ENCODE results near the gene ARFGEF2.
"Not testable (repeated sequence)": the region's sequence is repeated elsewhere in the genome, so short reads cannot be mapped to it uniquely, and the experiment has no call there.

Gene ARFGEF2

DNA sequence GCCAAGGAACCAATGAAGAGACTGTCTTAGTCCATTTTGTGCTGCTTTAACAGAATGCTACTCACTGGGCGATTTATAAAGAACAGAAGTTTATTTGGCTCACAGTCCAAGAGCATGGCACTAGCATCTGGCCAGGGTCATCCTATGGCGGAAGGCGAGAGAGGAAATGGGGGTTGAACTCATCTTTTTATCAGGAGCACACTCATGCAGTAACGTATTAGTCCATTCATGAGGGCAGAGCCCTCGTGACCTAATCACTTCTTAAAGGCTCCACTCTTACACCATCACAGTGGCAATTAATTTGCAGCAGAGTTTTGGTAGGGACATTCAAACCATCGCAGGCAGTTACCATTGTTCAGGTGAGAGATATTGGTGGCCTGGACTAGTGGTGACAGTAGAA lies 8.5 kb downstream of the ARFGEF2 start:
- no peak for DNase-seq

DNA sequence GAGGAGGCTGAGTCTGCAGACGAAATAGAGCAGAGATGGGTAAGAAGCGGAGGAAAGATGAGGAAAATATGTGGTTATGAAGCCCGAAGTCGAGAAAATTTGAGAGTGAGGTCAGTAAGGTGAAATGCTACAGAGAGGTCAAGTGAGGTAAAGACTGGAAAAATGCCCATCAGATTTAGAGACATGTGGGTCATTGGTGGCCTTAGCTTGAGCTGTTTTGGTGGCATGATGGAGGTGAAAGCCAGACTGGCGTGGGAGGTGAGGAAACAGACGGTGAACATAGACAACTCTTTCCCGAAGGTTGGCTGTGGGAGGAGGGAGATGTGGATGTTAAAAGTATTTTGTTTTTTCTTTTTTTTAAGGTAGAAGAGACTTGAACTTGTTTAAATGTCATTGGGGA lies 9.4 kb downstream of the ARFGEF2 start:
- no peak for DNase-seq

DNA sequence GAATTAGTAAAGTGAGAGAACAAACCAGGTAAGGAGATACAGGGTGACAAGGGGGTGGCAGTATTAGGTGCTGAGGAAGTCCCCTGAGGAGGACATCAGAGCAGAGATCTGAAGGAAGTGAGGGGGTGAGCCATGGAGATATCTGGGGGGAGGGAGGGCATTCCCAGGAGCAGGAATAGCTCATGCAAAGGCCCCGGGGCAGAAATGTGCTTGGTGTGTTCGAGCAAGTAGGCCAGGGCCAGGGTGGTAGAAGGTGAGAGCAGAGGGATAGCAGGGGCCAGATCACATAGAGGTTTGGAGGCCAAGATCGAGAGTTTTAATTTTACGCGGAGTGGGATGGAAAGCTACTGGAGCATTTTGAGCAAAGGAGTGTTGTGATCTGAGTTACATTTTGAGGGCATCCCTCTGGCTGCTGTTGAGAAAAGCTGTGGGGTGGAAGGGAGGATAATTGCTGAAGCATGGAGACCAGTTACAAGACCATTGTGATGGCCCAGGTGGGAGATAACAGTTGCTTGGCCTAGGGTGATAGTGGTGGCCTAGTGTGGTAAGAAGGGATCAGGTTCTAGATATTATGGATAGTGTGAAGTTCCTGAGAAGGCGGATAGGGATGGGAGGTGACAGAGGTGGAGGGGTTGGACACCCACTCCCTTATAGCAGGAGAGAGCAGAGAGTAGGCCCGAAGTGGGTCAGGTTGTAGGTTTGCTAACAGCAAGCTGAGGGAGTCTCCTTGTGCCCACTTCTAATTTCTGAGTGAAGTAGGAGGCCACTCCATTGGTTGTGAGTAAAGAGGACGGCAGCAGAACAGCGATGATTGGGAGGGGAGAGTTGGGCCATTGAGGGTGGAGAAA lies 10.2 kb downstream of the ARFGEF2 start:
- no peak for DNase-seq

DNA sequence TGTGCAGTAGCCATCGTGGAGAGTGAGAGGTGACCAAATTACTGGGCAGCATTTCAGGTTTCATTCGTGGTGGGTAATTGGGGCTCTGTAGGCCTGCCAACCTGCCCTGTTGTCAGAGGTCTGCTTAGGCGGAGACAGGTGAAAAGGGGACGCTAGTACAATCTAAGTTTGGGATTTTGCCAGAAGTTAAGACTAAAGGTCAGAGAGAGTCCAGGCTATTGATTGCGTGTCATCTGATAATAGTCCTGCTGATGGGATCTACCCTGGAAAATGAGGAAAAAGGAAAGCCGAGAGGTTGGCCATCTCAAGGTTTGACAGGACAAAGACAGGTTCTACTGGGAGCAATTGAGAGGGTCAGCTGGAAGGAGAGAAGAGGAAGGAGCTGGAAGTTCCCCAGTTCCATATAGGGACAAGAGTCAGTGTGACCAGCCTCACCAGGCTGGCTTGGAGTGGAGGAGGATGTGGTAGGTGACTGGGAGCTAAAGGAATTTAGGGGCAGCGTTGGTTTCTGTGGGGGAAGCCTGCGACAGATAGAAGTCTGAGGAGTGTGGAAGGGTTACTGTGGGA lies 10.9 kb downstream of the ARFGEF2 start:
- no peak for DNase-seq

DNA sequence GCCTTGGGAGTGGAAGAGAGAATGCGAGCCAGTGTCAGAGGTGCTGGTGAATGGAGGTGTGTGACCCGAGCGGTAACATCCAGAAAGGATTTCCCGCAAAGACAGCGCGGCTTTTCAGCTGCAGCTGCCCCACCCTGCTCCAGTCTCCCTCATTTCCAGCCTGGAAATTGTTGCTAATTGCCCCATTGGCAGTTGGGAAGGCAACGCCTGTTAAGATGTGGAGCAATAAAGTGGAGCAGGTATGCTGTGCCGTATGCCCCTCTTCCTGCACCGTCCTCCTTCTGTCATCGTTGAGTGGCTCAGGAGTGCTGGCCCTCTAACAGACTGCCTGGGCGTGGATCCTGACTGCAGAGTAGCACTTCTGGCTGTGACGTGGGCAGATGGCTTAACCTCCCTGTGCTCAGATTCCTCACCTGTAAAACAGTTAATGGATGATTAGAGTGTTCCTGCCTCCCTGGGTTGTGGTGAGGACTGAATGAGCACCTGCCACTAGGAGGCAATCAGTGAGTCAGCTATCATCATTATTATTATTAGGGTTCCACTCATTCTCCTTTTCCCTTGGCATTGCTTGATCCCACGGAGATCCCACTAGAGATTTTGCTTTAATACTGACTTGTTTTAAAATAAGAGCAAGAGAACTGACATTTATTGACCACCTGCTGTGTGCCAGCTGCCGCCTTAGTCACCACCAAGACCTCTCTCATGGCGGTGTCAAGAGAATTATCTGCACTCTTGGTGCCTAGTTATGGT lies 11.7 kb downstream of the ARFGEF2 start:
- no peak for DNase-seq

DNA sequence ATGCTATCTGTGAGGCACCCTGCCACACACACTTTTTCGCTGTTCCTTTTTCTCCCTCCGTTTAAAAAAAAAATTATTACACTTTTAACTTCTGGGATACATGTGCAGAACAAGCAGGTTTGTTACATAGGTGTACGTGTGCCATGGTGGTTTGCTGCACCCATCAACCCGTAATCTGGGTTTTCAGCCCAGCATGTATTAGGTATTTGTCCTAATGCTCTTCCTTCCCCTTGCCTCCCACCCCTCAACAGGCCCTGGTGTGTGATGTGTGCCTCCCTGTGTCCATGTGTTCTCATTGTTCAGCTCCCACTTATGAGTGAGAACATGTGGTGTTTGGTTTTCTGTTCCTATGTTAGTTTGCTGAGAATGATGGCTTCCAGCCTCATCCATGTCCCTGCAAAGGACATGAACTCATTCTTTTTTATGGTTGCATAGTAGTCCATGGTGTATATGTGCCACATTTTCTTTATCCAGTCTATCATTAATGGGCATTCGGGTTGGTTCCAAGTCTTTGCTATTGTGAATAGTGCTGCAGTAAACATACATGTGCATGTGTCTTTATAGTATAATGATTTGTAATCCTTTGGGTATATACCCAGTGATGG lies 12.9 kb downstream of the ARFGEF2 start:
- DNase-seq: not testable (repeated sequence)

DNA sequence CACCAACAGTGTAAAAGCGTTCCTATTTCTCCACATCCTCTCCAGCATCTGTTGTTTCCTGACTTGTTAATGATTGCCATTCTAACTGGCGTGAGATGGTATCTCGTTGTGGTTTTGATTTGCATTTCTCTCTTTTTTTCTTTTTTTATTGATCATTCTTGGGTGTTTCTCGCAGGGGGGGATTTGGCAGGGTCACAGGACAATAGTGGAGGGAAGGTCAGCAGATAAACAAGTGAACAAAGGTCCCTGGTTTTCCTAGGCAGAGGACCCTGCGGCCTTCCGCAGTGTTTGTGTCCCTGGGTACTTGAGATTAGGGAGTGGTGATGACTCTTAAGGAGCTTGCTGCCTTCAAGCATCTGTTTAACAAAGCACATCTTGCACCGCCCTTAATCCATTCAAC lies 13.5 kb downstream of the ARFGEF2 start:
- not testable (repeated sequence) for DNase-seq

DNA sequence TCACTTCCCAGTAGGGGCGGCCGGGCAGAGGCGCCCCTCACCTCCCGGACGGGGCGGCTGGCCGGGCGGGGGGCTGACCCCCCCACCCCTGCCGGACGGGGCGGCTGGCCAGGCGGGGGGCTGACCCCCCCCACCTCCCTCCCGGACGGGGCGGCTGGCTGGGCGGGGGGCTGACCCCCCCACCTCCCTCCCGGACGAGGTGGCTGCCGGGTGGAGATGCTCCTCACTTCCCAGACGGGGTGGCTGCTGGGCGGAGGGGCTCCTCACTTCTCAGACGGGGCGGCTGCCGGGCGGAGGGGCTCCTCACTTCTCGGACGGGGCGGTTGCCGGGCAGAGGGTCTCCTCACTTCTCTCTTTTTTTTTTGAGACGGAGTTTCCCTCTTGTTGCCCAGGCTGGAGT lies 14.7 kb downstream of the ARFGEF2 start:
- not testable (repeated sequence) for DNase-seq

DNA sequence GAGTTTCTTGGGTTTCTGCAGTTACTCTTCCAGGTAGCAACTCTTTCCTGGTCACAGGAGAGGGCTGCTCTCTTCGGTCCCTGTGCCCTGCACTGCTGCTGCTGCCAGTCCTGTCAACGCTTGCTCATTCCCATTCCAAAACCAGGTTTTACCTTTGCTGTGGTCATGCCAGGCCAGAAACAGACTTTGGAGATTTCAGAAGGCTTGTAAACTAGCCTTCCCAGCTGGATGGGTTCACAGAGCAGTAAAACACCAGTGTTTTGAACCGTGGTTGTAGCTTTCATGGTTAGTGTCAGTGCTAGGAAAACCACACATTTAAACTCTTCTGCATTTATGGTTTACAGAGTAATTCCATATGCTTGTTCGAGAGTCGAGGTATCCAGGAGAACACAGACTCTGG lies 16.2 kb downstream of the ARFGEF2 start:
- DNase-seq: no peak

DNA sequence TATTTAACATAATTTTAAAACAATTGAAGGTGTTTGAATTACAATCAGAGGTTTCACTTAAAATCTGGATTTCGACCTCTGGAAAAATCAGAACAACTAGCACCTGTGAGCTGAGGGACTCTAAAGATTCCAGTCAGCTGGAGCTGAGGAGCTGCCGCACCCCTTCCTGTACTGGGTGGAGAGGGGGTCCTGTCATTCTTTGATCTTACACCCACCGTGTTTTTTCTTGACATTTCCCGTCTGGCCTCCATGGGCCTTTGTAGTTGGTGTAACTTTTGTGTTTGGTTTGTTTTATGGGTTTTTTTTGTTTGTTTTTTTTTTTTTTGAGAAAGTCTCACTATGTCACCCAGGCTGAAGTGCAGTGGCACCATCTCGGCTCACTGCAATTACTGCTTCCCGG lies 17.2 kb downstream of the ARFGEF2 start:
- DNase-seq: no peak

DNA sequence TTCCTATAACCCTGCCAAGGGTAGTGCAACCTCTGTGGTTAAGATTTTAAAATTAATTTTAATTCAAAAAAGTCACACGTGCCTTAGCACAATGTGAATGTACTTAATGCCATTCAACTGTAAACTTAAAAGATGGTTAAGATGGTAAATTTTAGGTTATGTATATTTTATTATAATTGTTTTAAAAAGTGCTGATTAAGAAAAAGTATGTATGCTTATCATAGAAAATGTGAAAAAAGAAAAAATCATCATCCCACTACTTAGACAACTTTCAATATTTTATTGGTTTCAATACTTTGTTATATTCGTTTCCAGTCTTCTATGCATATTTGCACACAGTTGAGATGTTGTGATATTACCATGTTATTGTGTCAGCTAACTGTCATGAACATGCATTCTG lies 18.7 kb downstream of the ARFGEF2 start:
- DNase-seq: no peak

DNA sequence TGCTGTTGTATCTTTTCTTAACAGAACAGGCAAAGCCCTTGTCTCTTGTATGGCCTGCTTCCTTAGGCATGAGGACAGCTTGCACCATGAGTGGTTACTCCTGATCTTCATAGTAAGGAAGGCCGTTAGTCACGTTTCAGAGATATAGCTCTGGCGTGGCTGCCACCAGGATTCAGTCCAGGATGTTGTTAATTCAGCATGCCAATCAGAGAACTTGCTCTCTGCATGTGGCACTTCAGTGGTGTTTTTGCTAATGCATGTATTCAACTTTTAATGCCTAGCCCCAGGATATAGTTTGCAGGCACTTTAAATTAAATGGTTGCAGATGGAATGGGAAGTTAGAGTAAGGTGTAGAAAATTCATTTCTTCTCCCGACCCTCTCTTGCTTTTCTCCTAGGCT lies 20.0 kb downstream of the ARFGEF2 start:
- DNase-seq: no peak

DNA sequence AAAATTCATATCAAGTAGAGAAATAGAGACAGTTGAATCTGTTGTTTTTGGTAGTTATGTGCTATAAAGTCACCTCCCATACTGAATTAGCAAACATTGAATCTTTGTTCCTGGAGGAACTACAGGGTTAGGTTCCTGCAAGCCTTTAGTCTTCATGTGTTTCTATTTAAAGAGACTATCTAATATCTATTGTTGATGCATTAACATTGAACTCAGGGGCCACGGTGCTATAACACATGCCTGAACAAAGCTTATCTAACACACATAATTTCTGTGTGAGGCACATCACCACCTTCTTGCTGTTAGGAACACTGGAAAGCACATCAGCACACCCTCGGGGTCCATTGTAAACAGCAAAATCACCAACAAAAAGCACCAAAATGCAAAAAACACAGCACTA lies 21.2 kb downstream of the ARFGEF2 start:
- DNase-seq: no peak

DNA sequence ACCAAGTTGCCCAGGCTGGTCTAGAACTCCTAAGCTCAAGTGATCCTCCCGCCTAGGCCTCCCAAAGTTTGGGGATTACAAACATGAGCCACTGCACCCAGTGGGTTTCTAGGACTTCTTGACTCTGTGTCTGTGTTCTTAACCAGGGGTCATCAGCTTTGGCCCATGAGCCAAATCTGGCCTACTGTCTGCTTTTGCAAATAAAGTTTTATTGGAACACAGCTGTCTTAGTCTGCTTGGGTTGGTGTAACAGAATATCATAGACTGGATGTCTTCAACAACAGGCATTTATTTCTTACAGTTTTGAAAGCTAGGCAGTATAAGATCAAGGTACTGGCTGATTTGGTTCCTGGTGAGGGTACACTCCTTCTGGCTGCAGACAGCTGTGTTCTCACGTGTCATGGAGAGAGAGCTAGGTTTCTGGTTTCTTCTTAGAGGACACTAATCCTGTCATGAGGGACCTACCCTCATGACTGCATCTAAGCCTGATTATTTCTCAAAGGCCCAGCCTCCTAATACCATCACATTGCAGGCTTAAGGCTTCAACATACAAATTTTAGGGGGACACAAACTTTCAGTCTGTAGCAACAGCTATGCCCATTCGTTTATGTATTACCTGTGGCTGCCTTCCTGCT lies 23.3 kb downstream of the ARFGEF2 start:
- no peak for DNase-seq

DNA sequence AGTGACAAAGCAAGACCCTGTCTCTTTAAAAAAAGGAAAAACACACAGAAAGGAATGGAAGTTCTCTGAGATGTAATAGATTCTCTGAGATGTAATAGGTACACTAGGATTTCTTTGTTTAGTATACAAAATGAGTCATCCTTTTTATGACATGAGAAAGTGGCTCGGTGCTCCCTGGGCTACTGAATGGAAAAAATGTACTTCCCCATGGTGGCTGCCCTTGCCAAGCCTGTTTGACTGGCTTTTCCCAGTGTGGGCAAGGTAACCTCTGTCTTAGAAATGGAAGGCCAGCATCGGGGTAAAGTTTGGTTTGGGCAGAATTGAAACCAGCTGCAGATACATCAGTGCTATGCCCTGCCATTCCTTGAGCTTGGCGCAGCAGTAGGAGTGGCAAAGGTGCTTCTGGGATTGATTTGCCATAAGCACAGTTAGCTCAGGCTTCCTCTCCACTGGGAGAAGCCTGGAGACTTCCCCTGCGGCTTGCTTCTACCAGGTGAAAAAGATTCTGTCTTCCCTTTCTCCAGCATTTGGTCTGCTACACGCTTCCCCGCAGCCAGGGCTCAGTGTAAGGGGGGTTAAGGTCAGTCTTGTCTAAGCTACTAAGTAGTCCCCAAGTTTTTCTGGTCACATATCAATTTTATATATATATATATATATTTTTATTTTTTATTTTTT lies 24.5 kb downstream of the ARFGEF2 start:
- no peak for DNase-seq

DNA sequence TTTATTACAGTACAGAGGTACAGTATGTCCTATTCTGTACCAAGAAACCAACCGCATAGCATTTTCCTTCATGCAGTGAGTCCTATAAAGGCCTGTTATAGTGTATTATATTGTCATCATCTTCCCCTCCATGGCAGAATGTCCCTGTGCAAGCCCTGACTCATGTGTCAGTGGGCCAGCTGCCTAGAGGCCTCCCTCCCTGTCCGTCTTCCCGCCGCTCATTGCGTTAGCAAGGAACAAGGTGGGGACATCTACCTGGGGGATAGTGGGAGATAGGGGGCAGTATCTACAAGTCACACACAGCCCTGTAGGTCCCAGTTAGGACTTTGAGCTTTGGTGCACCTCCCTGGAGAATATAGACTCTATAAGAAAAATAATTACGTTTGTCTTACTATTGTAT lies 27.1 kb downstream of the ARFGEF2 start:
- no peak for DNase-seq

DNA sequence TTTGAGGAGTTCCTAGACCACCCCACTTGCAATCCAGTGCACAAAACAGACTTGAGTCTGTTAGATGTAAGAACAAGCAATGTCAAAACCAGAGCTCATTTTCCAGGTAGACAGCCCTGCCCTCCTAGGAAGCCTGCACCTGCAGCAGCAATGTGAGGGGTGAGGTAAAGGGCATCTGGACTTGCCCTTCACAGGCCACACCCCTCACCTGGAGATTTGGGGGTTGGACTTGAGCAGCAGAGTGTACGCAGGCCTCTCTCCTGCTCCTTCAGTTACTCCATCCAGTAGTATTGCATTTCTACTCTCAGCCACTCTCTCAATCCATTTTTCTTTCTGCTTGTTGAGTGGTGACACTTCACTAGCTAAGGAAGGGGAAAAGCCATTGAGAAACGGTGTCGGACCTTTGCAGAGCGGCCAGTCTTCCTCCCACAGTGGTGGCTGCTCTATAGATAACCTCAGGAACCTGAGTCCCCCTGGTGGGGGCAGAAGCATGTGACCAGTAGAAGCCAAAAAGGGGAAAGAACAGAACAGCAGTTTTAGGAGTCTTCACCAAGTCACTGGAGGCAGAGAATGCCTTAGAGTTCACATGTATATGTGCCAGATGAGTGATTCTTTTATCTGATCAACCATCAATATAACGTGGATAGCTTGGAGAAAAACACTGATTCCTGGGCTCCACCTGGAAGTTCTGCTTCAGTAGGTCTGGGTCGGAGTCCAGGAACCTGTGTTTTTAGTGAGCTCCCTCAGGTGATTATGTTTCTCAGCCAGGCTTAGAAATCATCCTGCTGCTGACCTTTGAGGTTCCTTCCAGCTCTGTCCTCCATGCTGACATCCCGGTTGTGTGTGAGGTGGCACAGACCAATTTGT lies 28.0 kb downstream of the ARFGEF2 start:
- no peak for DNase-seq

DNA sequence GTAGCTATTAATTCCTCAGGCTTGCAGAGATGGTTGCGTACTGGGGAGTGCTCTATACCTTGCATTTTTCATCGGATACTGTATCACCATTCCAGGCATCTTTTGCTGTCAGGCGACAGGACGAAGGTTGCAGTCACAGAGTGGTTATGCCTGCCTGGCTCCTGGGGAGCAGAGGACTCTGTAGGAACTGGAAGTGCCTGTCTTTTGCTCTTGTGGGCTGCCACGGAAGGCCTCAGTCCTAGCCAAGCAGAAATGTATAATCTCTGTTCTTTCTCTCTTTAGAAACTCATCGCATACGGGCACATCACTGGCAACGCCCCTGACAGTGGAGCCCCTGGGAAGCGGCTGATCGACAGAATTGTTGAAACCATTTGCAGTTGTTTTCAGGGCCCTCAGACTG lies 29.5 kb downstream of the ARFGEF2 start:
- no peak for DNase-seq

DNA sequence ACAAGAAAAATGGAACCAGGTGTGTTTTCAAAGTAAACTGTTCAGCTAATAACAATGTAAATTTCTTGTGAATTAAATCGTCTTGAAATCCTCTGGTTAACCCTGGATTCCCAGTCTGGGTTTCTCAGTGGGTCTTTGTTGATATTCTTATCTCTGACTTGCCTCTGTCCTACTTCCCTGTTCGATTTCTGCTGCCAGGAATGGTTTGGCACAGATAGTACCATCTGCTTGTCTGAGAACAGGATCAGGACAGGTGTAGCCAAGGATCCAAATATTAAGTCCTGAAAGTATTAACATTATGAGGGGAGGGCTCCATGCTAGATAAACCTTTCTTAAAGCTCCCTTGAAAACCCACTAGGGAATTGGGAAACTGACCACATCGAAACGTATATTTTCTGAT lies 30.1 kb downstream of the ARFGEF2 start:
- no peak for DNase-seq

DNA sequence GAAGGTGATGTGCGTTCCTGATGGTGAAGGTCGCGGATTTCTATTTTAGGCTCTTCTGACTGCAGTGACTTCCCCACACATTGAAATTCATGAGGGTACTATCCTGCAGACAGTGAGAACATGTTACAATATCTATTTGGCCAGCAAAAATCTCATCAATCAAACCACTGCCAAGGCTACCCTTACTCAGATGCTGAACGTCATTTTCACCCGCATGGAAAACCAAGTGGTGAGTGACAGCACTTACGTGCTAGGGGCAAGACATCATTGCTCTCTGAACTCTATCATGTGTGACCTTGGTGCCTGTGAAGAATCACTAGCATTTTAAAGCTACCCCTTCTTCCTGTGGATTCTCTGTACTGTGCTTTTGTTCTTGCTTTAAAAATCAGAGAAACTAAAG lies 31.1 kb downstream of the ARFGEF2 start:
- DNase-seq: no peak

DNA sequence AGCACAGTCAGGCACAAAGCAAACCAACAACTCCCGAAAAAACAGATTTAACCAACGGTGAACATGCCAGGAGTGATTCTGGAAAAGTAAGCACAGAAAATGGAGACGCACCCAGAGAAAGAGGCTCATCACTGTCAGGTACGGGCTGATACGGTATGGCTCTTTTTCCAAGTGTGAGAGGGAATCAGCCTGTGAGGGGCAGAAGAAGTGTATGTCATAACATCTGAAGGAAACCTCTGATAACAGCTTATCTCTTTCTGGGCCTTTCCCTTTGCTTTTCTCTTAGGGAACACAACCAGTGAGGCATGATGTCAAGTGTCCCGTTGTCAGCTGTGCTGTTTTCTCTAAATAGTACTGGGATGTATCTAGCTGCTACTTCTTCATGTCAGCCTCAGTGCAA lies 32.1 kb downstream of the ARFGEF2 start:
- no peak for DNase-seq

DNA sequence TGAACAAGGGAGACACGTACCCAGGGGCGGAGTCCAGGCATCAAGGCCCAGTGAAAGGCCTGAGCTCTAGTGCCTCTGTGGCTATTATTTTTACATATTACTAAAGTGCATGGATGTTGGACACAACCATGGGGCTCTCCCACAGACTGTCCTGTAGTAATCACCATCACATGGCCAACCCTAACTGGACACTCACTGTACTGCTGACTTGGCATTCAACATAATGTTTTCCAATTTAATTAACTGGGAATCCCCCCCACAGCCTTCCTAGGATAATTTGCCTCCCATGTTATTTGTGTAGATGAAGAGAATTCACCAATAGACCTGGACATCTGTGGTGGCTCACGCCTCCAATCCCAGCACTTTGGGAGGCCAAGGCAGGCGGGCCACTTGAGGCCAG lies 34.5 kb downstream of the ARFGEF2 start:
- DNase-seq: no peak

All from activated CD4-positive, alpha-beta T cell treated with anti-CD3 and anti-CD28 coated beads for 48 hours (primary cell).